Measurements from ENCODE around the gene PLEKHG1.

The PLEKHG1 gene

GRCh38 chr6:150599199-150600009 lies at the start of gene PLEKHG1:
TSS of gene PLEKHG1 (plus strand) at chr6:150599885. CDS start at chr6:150733682, 133,797 bp downstream.
- peak; percentile 88 for DNase-seq (ENCODE audit: extremely low spot score)
- ChIA-PET CTCF (interaction anchor here (0.6 to 1.4 kb wide), 5 partner anchors 17 to 218 kb away, joined by 3 to 7 read pairs (median 3); no protein-coding TSS in a partner anchor), POLR2A (interaction anchor here (0.7 kb wide), 1 partner anchor 179 kb away, joined by 5 read pairs; no protein-coding TSS in a partner anchor)
- TF ChIP-seq PKNOX1 (IDR thresholded peaks at IDR 0.05) (no peak), ZNF384 (IDR thresholded peaks at IDR 0.05) (peak; percentile 87), ELF4 (IDR thresholded peaks at IDR 0.05) (no peak), ARNT (IDR thresholded peaks at IDR 0.05) (0 out of 2 replicates have a peak, but pooled peaks have one; percentile 30), LEF1 (IDR thresholded peaks at IDR 0.05; ENCODE audit: borderline replicate concordance) (0 out of 2 replicates have a peak, but pooled peaks have one; percentile 55), FOXA1 (IDR thresholded peaks at IDR 0.05) (no peak), FOXK2 (IDR thresholded peaks at IDR 0.05) (no peak), FOXM1 (IDR thresholded peaks at IDR 0.05; ENCODE audit: borderline replicate concordance) (peak; percentile 57; the same call in 1 of the 2 replicates)

- no peak for TF ChIP-seq PKNOX1 (IDR thresholded peaks at IDR 0.05)
- TF ChIP-seq TARDBP (IDR thresholded peaks at IDR 0.05), result no peak
- TF ChIP-seq LEF1 (IDR thresholded peaks at IDR 0.05; ENCODE audit: borderline replicate concordance), result no peak
- TF ChIP-seq ARNT (IDR thresholded peaks at IDR 0.05), result no peak
- no peak for TF ChIP-seq ELF4 (IDR thresholded peaks at IDR 0.05)
- no peak for TF ChIP-seq FOXK2 (IDR thresholded peaks at IDR 0.05)
- no peak for TF ChIP-seq HDGF (IDR thresholded peaks at IDR 0.05; ENCODE audit: borderline replicate concordance)
- TF ChIP-seq NFRKB (IDR thresholded peaks at IDR 0.05), result no peak
- no peak for TF ChIP-seq SP1 (IDR thresholded peaks at IDR 0.05)
- no peak for DNase-seq (ENCODE audit: extremely low spot score)
- ChIA-PET CTCF (interaction anchor here (0.8 to 0.9 kb wide), 2 partner anchors 8 to 267 kb away, joined by 3 to 4 read pairs; no protein-coding TSS in a partner anchor), POLR2A (interaction anchor here (1.3 kb wide), 2 partner anchors 15 to 50 kb away, joined by 3 read pairs; no protein-coding TSS in a partner anchor)
Measured at GRCh38 chr6:150550244-150550643, 49.4 kb upstream of the PLEKHG1 start.

- POLR2A ChIA-PET, result no interaction called here
- CTCF ChIA-PET, result interaction anchor here (1.5 kb wide), 1 partner anchor 10 kb away, joined by 4 read pairs; no protein-coding TSS in a partner anchor
- DNase-seq (ENCODE audit: extremely low spot score), result no peak
- TF ChIP-seq LEF1 (IDR thresholded peaks at IDR 0.05; ENCODE audit: borderline replicate concordance), result no peak
- no peak for TF ChIP-seq ELF4 (IDR thresholded peaks at IDR 0.05)
Measured at GRCh38 chr6:150557043-150557599, 42.6 kb upstream of the PLEKHG1 start.

- DNase-seq (ENCODE audit: extremely low spot score), result no peak
- POLR2A ChIA-PET, result no interaction called here
- TF ChIP-seq LEF1 (IDR thresholded peaks at IDR 0.05; ENCODE audit: borderline replicate concordance) (no peak), TARDBP (IDR thresholded peaks at IDR 0.05) (no peak)
- CTCF ChIA-PET, result no interaction called here
Measured at GRCh38 chr6:150560004-150560883, 39.4 kb upstream of the PLEKHG1 start.

- TF ChIP-seq FOXM1 (IDR thresholded peaks at IDR 0.05; ENCODE audit: borderline replicate concordance), result no peak
- no peak for TF ChIP-seq FOXA1 (IDR thresholded peaks at IDR 0.05)
- no peak for TF ChIP-seq L3MBTL2 (conservative IDR thresholded peaks at IDR 0.05)
- no peak for TF ChIP-seq ARNT (IDR thresholded peaks at IDR 0.05)
- TF ChIP-seq HDGF (IDR thresholded peaks at IDR 0.05; ENCODE audit: borderline replicate concordance), result no peak
- no peak for TF ChIP-seq ZNF384 (IDR thresholded peaks at IDR 0.05)
- no peak for TF ChIP-seq PKNOX1 (IDR thresholded peaks at IDR 0.05)
- TF ChIP-seq NFRKB (IDR thresholded peaks at IDR 0.05), result no peak
- TF ChIP-seq FOXK2 (IDR thresholded peaks at IDR 0.05), result no peak
- no peak for TF ChIP-seq SUZ12 (IDR thresholded peaks at IDR 0.05)
- no peak for TF ChIP-seq CTBP1 (IDR thresholded peaks at IDR 0.05; ENCODE audit: borderline replicate concordance)
- TF ChIP-seq TARDBP (IDR thresholded peaks at IDR 0.05), result no peak
- no peak for TF ChIP-seq LEF1 (IDR thresholded peaks at IDR 0.05; ENCODE audit: borderline replicate concordance)
- TF ChIP-seq ELF4 (IDR thresholded peaks at IDR 0.05), result no peak
- TF ChIP-seq SP1 (IDR thresholded peaks at IDR 0.05), result no peak
- POLR2A ChIA-PET, result no interaction called here
- CTCF ChIA-PET, result no interaction called here
- DNase-seq (ENCODE audit: extremely low spot score), result no peak
Measured at GRCh38 chr6:150560884-150561219, 38.8 kb upstream of the PLEKHG1 start.

GRCh38 chr6:150565945-150566344 lies 33.7 kb upstream of the PLEKHG1 start:
- ChIA-PET CTCF (no interaction called here), POLR2A (no interaction called here)
- no peak for DNase-seq (ENCODE audit: extremely low spot score)
- no peak for TF ChIP-seq FOXK2 (IDR thresholded peaks at IDR 0.05)
- TF ChIP-seq LEF1 (IDR thresholded peaks at IDR 0.05; ENCODE audit: borderline replicate concordance), result no peak
- no peak for TF ChIP-seq CTBP1 (IDR thresholded peaks at IDR 0.05; ENCODE audit: borderline replicate concordance)
- TF ChIP-seq ELF4 (IDR thresholded peaks at IDR 0.05), result no peak
- no peak for TF ChIP-seq PKNOX1 (IDR thresholded peaks at IDR 0.05)
- TF ChIP-seq FOXA1 (IDR thresholded peaks at IDR 0.05), result no peak
- no peak for TF ChIP-seq HDGF (IDR thresholded peaks at IDR 0.05; ENCODE audit: borderline replicate concordance)
- no peak for TF ChIP-seq TARDBP (IDR thresholded peaks at IDR 0.05)
- no peak for TF ChIP-seq ZNF384 (IDR thresholded peaks at IDR 0.05)

All from HEK293T (cell line).